NCI-H128 (cell line): Measurements from ENCODE around the gene GAS7.

Experiments
- DNase-seq: peaks from one replicate; lab custom pipeline; 2025; ENCODE audit not compliant: unreplicated experiment; lab: John Stamatoyannopoulos, UW

The GAS7 gene

GRCh38 chr17:10200645-10201044 is 2.2 kb upstream of the GAS7 start:
- DNase-seq, result no peak

- no peak for DNase-seq
Measured at GRCh38 chr17:10200016-10200415, 1.6 kb upstream of the GAS7 start.

GRCh38 chr17:10197721-10198508 is 491 bp downstream of the GAS7 start:
- no peak for DNase-seq

- DNase-seq, result no peak
Measured at GRCh38 chr17:10197362-10197720, 1.1 kb downstream of the GAS7 start.

GRCh38 chr17:10196941-10197340 is 1.5 kb downstream of the GAS7 start:
- no peak for DNase-seq

- DNase-seq, result no peak
Measured at GRCh38 chr17:10196384-10196895, 2.0 kb downstream of the GAS7 start.

GRCh38 chr17:10195090-10195805 is 3.2 kb downstream of the GAS7 start:
- DNase-seq, result no peak

GRCh38 chr17:10193632-10194031 is 4.8 kb downstream of the GAS7 start:
- no peak for DNase-seq

- DNase-seq, result no peak
Measured at GRCh38 chr17:10192972-10193371, 5.4 kb downstream of the GAS7 start.

- no peak for DNase-seq
Measured at GRCh38 chr17:10192461-10192860, 5.9 kb downstream of the GAS7 start.

GRCh38 chr17:10187456-10187855 is 10.9 kb downstream of the GAS7 start:
- DNase-seq, result no peak

GRCh38 chr17:10186771-10187410 is 11.5 kb downstream of the GAS7 start:
- no peak for DNase-seq

GRCh38 chr17:10183931-10184930 is 14.2 kb downstream of the GAS7 start:
- DNase-seq, result no peak

GRCh38 chr17:10182785-10183184 is 15.6 kb downstream of the GAS7 start:
- DNase-seq, result no peak

- no peak for DNase-seq
Measured at GRCh38 chr17:10178506-10178991, 19.9 kb downstream of the GAS7 start.

- DNase-seq, result no peak
Measured at GRCh38 chr17:10177913-10178505, 20.4 kb downstream of the GAS7 start.

- no peak for DNase-seq
Measured at GRCh38 chr17:10177131-10177912, 21.1 kb downstream of the GAS7 start.

GRCh38 chr17:10173913-10174312 is 24.5 kb downstream of the GAS7 start:
- DNase-seq, result no peak

GRCh38 chr17:10172778-10173177 is 25.6 kb downstream of the GAS7 start:
- no peak for DNase-seq
